ENCODE measurements around the gene CCDC60.
A peak's percentile ranks its signal among the peaks of the same experiment; 100 is the strongest.

Gene CCDC60

GRCh38 chr12:119447618-119448017, 113.1 kb downstream of the CCDC60 start:
- no peak for DNase-seq

GRCh38 chr12:119448611-119449131, 114.1 kb downstream of the CCDC60 start:
- no peak for DNase-seq

- DNase-seq = no peak
Measured at GRCh38 chr12:119450771-119451170, 116.2 kb downstream of the CCDC60 start.

- no peak for DNase-seq
Measured at GRCh38 chr12:119456824-119457223, 122.3 kb downstream of the CCDC60 start.

GRCh38 chr12:119457271-119457670, 122.7 kb downstream of the CCDC60 start:
- DNase-seq = no peak

- no peak for DNase-seq
Measured at GRCh38 chr12:119459481-119459880, 125.0 kb downstream of the CCDC60 start.

GRCh38 chr12:119460876-119461275, 126.3 kb downstream of the CCDC60 start:
- no peak for DNase-seq

- DNase-seq = no peak
Measured at GRCh38 chr12:119461636-119462214, 127.2 kb downstream of the CCDC60 start.

DNA sequence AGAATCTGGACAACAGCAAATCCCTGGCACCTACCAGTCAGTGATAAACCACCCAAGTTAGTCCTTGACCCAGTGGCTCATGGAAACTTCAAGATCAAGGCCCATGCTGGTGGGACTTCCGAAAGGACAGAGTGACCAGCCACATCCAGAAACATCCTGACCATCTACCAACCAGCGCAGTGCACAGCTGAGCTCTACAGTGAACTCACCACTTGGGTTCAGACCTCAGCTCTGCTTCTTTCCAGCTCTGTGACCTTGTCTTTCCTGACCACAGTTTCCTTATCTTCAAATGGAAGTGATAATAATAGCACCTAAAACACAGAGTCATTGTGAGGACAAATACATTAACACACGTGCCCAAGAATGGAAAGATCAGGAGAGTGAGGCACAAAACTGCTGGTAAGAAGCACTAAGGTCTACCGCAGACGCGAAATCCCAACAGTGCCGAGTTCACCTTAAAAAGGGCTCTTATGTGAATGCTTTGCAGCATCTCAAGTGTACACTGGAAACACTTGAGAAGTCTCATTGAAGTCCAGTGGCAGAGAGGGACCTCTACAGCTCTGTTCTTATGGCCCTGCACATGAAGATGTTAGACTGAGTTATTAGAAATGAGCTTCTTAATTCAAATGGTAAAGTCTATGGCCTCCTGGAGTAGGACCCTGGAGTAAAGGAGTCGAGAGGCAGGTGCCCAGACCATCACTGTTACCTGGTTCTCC, 128.8 kb downstream of the CCDC60 start:
- DNase-seq = no peak

GRCh38 chr12:119468296-119468695, 133.8 kb downstream of the CCDC60 start:
- DNase-seq = no peak

DNA sequence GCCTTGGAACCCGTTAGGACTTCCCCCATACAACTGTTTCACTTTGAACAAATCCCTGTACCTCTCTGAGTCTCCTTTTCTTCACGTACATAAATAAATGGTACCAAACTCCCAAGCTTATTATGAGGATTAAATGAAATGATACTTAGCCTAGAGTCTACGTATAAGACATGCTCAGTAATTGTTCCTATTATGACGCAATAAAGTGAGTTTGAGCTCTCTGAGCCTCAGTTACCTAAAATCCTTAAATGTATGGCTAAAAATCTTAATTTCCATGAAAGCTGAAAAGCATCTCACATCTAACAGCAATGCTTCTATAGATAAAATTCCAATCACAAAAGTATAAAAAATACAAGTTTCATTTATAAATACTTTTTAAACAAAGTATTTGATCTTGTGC, 141.1 kb downstream of the CCDC60 start:
- no peak for DNase-seq

DNA sequence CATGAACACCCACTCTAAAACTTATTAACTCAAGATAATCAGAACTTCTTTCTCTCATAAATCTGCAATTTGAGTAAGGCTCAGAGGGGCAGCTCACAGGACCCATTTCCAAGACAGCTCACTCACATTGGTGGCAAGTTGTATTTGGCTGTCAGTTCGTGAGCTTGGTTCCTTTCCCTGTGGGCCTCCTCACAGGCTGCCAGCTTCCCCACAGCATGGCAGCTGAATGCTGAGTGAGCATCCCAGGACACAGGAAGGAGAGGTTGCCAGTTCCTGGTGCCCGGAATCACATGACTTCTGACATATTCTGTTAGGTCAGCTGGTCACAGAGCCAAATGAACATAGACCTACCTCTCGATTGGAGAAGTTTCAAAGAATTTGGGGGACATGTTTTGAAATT, 142.4 kb downstream of the CCDC60 start:
- no peak for DNase-seq

GRCh38 chr12:119479121-119479561, 144.6 kb downstream of the CCDC60 start:
- DNase-seq = no peak

DNA sequence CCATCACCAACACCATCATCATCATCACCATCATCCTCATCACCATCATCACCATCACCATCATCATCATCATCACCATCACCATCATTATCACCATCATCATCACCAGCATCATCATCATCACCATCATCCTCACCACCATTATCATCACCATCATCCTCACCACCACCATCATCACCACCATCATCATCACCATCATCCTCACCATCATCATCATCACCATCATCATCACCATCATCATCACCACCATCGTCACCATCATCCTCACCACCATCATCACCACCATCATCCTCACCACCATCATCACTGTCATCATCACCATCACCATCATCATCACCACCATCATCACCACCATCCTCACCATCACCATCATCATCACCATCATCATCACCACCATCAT, 146.0 kb downstream of the CCDC60 start:
- no peak for DNase-seq

DNA sequence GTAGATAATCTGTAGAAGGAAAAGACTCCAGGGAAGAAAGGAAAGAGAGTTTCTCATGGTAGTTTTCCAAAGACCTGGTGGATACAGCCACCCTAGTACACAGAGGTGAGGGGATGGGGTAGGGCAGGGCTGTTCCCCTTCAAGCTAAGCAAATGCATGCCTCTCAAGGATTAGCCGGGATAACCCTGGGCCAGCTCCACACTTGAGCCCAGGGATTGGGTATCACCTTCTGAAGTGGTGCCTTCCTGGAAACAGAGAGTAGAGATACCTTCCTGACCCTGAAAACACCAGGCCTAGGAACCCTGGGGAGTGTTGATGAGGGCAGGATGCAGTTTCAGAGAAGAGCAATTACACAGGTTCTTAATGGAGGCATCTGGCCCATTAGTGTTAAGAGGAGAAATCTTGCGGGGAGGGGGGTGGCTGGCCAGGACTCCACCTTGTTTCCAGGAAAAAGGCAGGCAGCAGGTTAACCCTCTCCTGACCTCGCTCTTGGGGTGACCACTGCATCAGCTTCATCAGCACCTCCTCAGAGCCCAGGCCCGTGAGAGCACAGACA, 152.1 kb downstream of the CCDC60 start:
- no peak for DNase-seq

GRCh38 chr12:119491814-119492213, 157.3 kb downstream of the CCDC60 start:
- no peak for DNase-seq

DNA sequence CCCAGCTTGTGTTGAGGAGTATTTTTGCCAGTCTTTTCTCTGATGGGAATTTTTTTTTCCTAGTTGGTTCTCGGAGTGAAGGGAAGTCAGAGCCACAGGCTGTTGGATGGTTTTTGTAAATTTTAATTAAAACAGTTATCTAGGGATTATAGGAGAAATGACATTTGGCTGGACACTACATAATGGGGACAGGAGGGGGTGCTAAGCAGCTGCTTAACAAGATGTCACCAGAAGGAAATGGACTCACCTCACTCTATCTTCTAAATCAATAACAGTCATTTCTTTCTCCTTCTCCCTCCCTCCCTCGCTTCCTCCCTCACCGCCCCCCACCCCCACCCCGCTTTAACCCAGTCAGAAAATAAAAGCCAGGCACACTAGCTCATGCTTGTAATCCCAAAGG, 165.7 kb downstream of the CCDC60 start:
- no peak for DNase-seq

- no peak for DNase-seq
Measured at GRCh38 chr12:119501052-119501451, 166.5 kb downstream of the CCDC60 start.

DNA sequence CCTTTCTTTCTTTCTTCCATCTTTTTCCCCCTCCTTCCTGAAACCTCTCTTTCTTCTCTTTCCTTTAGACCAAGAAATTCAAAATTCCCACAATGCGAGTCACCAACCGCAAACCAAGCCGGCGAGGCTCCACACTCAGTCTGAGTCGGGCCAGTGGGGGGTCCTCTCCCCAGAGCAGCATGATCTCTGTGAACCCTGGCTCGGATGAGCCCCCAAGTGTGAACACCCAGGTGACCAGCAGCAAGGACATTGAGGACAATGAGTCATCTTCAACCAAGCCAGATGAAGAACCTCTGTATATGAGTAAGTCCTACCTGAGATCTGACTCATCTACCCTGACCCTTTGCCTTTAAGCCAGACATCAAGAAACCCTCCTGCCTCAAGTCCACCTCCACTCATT, 170.5 kb downstream of the CCDC60 start:
- DNase-seq = no peak

- DNase-seq = no peak
Measured at GRCh38 chr12:119512772-119513497, 178.4 kb downstream of the CCDC60 start.

GRCh38 chr12:119528241-119528640, 193.7 kb downstream of the CCDC60 start:
- DNase-seq = no peak

DNA sequence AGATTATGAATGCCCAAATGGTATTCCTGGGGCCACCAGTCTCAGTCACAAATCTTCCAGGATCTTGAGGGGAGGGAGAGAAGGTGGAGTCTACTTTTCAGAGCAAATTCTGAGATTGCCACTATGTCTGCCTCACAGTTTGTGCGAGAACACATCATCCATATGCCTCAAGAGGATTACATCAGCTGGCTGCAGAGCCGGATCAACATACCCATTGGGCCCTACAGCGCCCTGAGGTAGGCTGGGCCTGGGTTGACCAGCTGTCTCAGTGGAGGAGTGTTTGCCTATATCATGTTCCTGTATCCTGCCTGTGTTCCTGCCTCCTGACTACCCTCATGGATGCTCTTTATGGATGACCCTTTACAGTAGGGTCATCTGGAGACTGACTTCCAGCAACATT, 205.9 kb downstream of the CCDC60 start:
- DNase-seq = no peak

DNA sequence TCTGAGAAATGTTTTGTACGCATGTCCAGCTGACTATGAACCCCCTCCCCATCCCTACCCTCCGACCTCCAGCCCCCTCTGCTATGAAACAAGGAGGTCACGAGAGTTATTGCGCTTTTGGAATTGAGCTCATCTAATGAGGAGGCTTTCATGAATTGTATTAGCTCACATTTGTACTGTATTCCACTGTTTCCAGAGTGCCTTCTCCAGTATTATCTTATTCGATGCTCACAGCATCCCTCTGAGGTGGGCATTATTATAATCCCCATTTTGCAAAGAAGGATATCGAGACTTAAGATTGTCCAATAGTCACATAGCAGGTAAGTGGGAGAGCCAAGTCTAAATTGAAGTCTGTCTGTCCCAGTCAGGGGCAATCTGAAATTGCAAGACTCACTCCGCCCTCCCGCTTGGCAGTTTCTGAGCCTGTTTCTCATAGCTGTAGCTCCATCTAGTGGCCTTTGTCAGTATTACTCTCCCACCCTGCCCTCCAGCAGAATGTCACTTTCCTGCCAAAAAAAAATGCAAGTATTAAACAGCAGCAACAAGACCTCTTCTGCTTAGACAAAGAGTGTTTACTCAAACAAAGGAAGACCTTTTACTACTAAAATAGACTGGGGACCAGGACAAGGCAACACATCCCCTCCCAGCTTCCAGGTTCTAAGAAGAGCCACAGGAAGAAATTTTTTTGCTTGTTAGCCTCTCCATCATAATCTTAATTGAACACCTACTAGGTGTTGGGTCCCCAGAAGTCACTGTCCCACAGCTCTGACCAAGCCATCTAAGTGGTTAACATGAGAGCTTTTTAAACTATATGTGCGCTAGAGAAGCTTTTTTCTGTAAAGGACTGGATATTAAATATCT, 210.5 kb downstream of the CCDC60 start:
- DNase-seq = peak; percentile 51
